Keratinocyte (primary cell): ENCODE data around the gene THAP11. TPM values are rescaled to one million over a fixed set of nuclear protein-coding genes. Genes with fewer than 3 reads are reported as not detected.

Experiments used
- DNase-seq: peaks from one replicate; pipeline ENCODE4 v3.0.0-alpha.2; 2011; ENCODE audit warnings: low read depth, missing footprints, low spot score
- FAIRE-seq: peaks from 2 replicates; lab custom pipeline; 2011; peaks lifted over from hg19 to GRCh38; lab: Jason Lieb, UNC
- H2AFZ ChIP-seq: 2 replicates; pipeline ENCODE4 v1.6.0; 2012; ENCODE audit warnings: low read length, control low read depth, inconsistent platforms; ENCODE audit not compliant: control insufficient read depth
- H3K27ac ChIP-seq: 2 replicates; pipeline ENCODE4 v1.5.1; 2011; ENCODE audit warnings: low read length; ENCODE audit not compliant: control insufficient read depth, insufficient read depth
- H3K27me3 ChIP-seq: 3 replicates; pipeline ENCODE4 v1.6.0; 2011; ENCODE audit warnings: low read length; ENCODE audit not compliant: control insufficient read depth, insufficient read depth; ENCODE audit errors: extremely low read depth
- H3K36me3 ChIP-seq, 2 experiments: 2 replicates in 1 of 2; 3 replicates in 1 of 2; pipeline ENCODE4 v1.5.1; 2011; ENCODE audit warnings: low read length in 2 of 2, mild to moderate bottlenecking in 1 of 2; ENCODE audit not compliant: control insufficient read depth in 2 of 2, insufficient read depth in 2 of 2; ENCODE audit errors: extremely low read depth in 1 of 2
- H3K4me1 ChIP-seq: 3 replicates; pipeline ENCODE4 v1.5.1; 2011; ENCODE audit warnings: low read length; ENCODE audit not compliant: control insufficient read depth, insufficient read depth; ENCODE audit errors: extremely low read depth
- H3K4me2 ChIP-seq: 3 replicates; pipeline ENCODE4 v1.6.0; 2011; ENCODE audit warnings: low read depth, low read length; ENCODE audit not compliant: control insufficient read depth, insufficient read depth; ENCODE audit errors: extremely low read depth
- H3K4me3 ChIP-seq, 3 experiments: fragments of 200-600 bp in 1 of 3; sonication (generic) in 1 of 3; 2 replicates in 2 of 3; 3 replicates in 1 of 3; pipeline ENCODE4 v1.5.1; 2011 to 2016; ENCODE audit warnings: low read length in 3 of 3, mild to moderate bottlenecking in 3 of 3, control low read depth in 2 of 3, inconsistent platforms in 1 of 3, low read depth in 1 of 3, mixed read lengths in 1 of 3, mixed run types in 1 of 3, moderate library complexity in 1 of 3; ENCODE audit not compliant: control insufficient read depth in 2 of 3, insufficient read depth in 2 of 3; ENCODE audit errors: extremely low read depth in 1 of 3
- H3K79me2 ChIP-seq: 2 replicates; pipeline ENCODE4 v1.6.0; 2012; ENCODE audit warnings: low read length; ENCODE audit not compliant: control insufficient read depth, insufficient read depth
- H3K9ac ChIP-seq: 3 replicates; pipeline ENCODE4 v1.6.0; 2011; ENCODE audit warnings: low read length; ENCODE audit not compliant: control insufficient read depth, insufficient read depth; ENCODE audit errors: extremely low read depth
- H3K9me1 ChIP-seq: 3 replicates; pipeline ENCODE4 v1.6.0; 2011; ENCODE audit warnings: low read length; ENCODE audit not compliant: control insufficient read depth, insufficient read depth; ENCODE audit errors: extremely low read depth
- H3K9me3 ChIP-seq: 2 replicates; pipeline ENCODE4 v1.5.1; 2012; ENCODE audit warnings: low read depth, low read length; ENCODE audit not compliant: control insufficient read depth
- H4K20me1 ChIP-seq: 3 replicates; pipeline ENCODE4 v1.6.0; 2011; ENCODE audit warnings: low read length; ENCODE audit not compliant: control insufficient read depth, insufficient read depth; ENCODE audit errors: extremely low read depth
- CTCF ChIP-seq, 3 experiments: IDR thresholded peaks in 1 of 3; conservative IDR thresholded peaks in 1 of 3; optimal IDR thresholded peaks in 1 of 3; 2 replicates in 2 of 3; 3 replicates in 1 of 3; pipeline versions ENCODE3 to v1.5.1; 2011; ENCODE audit warnings: low read length in 3 of 3, mild to moderate bottlenecking in 3 of 3, moderate library complexity in 2 of 3, control low read depth in 1 of 3, inconsistent platforms in 1 of 3; ENCODE audit not compliant: insufficient read depth in 2 of 3; ENCODE audit errors: extremely low read depth in 1 of 3
- EZH2 ChIP-seq: IDR thresholded peaks from one replicate; pipeline ENCODE4 v1.6.1; 2012; ENCODE audit warnings: inconsistent platforms, mild to moderate bottlenecking, low read length, moderate library complexity
- dilution Hi-C: fragments of 300-500 bp; cut with MboI; formaldehyde crosslinking; loops from one replicate; pipeline ENCODE4 v1.7.0; 2020; ENCODE audit warnings: low sequenced_read_pairs; ENCODE audit not compliant: extremely low pct_ligation_motif_present
- polyA plus RNA-seq, 5 experiments: library from polyadenylated mRNA; depleted of rRNA in 3 of 5; stranded (reverse) in 3 of 5; stranded (forward) in 1 of 5; unstranded in 1 of 5; fragments of >200 nt; gene quantifications; 1 replicate in 1 of 5; 2 replicates in 3 of 5; 3 replicates in 1 of 5; pipeline versions ENCODE4 v1.2.1 to v1.2.3, GENCODE V29; 2011 to 2012; ENCODE audit warnings: missing spikeins in 2 of 5, low read depth in 1 of 5, low replicate concordance in 1 of 5

THAP11 gene
- polyA plus RNA-seq, 1 donor (not counting 4 experiments of a cell fraction or from before 2014, with no cell fraction given), result 11.8 TPM

- H3K4me3 ChIP-seq, result no peak overlapping the region
- no peak for TF ChIP-seq EZH2
- peak; percentile 78 to 96 (median 89) for TF ChIP-seq CTCF (optimal IDR thresholded peaks at IDR 0.05 in 1 of 3, IDR thresholded peaks at IDR 0.05 in 1 of 3, conservative IDR thresholded peaks at IDR 0.05 in 1 of 3; ENCODE audit: extremely low read depth in 1 of 3, insufficient read depth in 2 of 3, low read length in 3 of 3)
- no peaks in the 10 kb centered on the region for H3K9me3 ChIP-seq
- DNase-seq, result no peak
- no peaks in the 10 kb centered on the region for H3K27me3 ChIP-seq
- no peaks in the 10 kb centered on the region for H3K9me1 ChIP-seq
- FAIRE-seq, result peak; percentile 53
- H3K79me2 ChIP-seq, result no peaks in the 10 kb centered on the region
- peaks cover 15% of the 10 kb centered on the region for H4K20me1 ChIP-seq
- peaks cover 34 to 41% of the 10 kb centered on the region in 2 experiments for H3K36me3 ChIP-seq
- H2AFZ ChIP-seq, result no peak overlapping the region
- H3K9ac ChIP-seq, result no peak overlapping the region
- no peak overlapping the region for H3K27ac ChIP-seq
- peaks cover 4% of the 10 kb centered on the region for H3K4me1 ChIP-seq
- dilution Hi-C loops, result no loop called here
- no peak overlapping the region for H3K4me2 ChIP-seq
Observed at GRCh38 chr16:67883872-67884261, 41.7 kb downstream of the THAP11 start.

- Histone ChIP-seq H3K36me3 (peaks cover 34 to 38% of the 10 kb centered on the region in 2 experiments), H3K27ac (peak within 1 kb of the TSS; percentile 1), H3K79me2 (no peaks in the 10 kb centered on the region), H2AFZ (no peak within 1 kb of the TSS), H3K4me2 (peak within 1 kb of the TSS; percentile 33), H3K27me3 (no peaks in the 10 kb centered on the region), H3K4me1 (peaks cover 4% of the 10 kb centered on the region), H3K9ac (no peak within 1 kb of the TSS), H3K9me1 (no peaks in the 10 kb centered on the region), H3K4me3 (no peak within 1 kb of the TSS), H3K9me3 (no peaks in the 10 kb centered on the region), H4K20me1 (peaks cover 15% of the 10 kb centered on the region)
- dilution Hi-C loops, result no loop called here
- DNase-seq, result peak; percentile 69
- FAIRE-seq, result peak; percentile 78
- TF ChIP-seq CTCF (optimal IDR thresholded peaks at IDR 0.05 in 1 of 3, IDR thresholded peaks at IDR 0.05 in 1 of 3, conservative IDR thresholded peaks at IDR 0.05 in 1 of 3; ENCODE audit: extremely low read depth in 1 of 3, insufficient read depth in 2 of 3, low read length in 3 of 3) (no peak), EZH2 (no peak)
Observed at GRCh38 chr16:67884684-67885083, 42.6 kb downstream of the THAP11 start, which contains the start of gene NRN1L. NRN1L (plus strand) TSS chr16:67884885; CDS start chr16:67884904, 19 bp downstream.
